ENCODE measurements around the gene ITGA11. TPM values are rescaled to one million over a fixed set of nuclear protein-coding genes. Genes with fewer than 3 reads are reported as not detected.

Gene ITGA11
- total and polyA plus RNA-seq, 12 donors, result 1.4 to 25.9 (median 12.3) TPM

DNA sequence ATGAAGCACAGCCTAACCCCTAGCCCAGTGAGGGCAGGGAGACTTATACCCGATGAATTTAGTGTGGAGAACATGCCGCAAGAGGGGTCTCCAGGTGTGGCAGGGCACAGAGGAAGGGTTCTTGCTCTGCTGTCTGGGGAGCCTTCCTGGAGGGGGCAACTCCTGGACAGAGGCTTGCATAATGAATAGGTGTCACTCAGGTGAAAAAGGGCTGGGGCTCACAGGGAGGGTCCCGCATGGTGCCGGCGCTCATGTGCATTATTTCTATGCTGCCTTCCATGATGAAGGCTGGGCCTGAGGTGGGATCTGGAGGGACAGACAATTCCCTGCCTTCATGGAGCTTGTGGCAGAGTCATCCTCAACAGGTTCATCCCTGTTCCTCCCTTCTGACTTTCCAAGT is 51.5 kb downstream of the ITGA11 start:
- 99% methylated on average over 5 of the region's 5 CpGs for WGBS, 2 donors
- no peak for DNase-seq
- Histone ChIP-seq H3K9me3 (no peaks in the 10 kb centered on the region), H3K27me3 (no peaks in the 10 kb centered on the region), H3K4me1 (peaks cover 0 to 11% (median 0%) of the 10 kb centered on the region in 9 donors), H3K27ac (no peak overlapping the region), H3K36me3 (no peaks in the 10 kb centered on the region), H3K4me3 (no peak overlapping the region)
- intact Hi-C loops (cut with DNase I), result loop anchor here in 5 of 10 donors (5.0 kb wide), 3 partner anchors 68 to 128 kb away; no protein-coding TSS in a partner anchor
- no peak for ATAC-seq
- TF ChIP-seq, protein P1, sequence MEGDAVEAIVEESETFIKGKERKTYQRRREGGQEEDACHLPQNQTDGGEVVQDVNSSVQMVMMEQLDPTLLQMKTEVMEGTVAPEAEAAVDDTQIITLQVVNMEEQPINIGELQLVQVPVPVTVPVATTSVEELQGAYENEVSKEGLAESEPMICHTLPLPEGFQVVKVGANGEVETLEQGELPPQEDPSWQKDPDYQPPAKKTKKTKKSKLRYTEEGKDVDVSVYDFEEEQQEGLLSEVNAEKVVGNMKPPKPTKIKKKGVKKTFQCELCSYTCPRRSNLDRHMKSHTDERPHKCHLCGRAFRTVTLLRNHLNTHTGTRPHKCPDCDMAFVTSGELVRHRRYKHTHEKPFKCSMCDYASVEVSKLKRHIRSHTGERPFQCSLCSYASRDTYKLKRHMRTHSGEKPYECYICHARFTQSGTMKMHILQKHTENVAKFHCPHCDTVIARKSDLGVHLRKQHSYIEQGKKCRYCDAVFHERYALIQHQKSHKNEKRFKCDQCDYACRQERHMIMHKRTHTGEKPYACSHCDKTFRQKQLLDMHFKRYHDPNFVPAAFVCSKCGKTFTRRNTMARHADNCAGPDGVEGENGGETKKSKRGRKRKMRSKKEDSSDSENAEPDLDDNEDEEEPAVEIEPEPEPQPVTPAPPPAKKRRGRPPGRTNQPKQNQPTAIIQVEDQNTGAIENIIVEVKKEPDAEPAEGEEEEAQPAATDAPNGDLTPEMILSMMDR (IDR thresholded peaks at IDR 0.05), result no peak

DNA sequence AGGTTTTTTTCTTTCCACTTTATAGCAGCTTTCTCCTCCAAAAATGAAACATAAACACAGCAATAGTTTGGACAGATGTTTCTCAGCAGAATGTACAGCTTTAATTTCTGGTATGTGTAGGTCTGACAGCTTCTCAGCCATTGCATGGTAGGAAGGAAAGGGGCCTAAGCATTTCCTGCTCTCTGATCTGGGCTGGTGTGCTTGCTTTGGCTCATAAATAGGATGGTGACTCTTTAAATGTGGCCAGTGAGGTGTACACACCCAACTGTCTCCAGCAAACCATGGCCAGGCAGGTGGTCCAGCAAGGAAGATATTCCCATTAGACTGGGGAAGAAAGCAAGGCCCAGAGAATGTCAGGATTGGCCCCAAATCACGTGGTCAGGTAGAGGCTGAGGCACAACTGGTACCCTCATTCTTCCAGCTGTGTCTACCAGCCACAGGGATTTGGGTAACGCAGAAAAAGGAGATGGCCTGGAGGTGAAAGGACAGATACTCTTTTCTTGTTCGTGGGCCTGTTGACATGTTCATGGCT is 52.1 kb downstream of the ITGA11 start:
- DNase-seq, result no peak

DNA sequence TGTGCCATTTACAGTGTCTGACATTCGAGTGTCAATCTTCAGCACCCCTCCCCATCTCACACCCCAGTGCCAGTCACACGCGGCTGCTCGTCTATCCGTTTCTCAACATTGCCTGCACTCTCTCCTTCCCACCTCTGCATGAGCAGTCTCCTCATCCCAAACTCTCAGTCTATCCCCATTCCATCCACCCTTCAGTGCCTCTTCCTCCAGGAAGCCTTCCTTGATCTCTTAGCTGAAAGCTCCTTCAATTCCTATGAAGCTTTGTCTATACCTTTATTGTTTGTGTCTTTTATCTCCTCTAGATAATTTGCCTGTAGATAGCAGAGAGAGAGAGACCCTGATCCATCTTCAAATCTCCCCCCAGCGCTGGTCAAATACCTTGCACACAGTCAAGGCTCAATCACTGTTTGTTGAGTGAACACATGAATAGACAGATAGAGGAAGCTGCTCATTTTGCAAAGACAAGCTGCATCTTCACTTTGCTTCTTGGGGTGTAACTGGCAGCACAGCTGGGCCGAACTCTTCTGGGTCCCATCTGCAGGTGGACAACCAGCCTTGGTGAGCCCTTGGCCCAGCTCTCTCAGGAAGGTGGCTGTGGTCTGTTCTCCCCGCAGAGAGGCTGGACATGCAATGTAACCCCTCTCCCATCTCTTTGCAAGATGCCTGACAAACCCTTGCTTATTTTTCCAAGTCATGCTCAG is 52.8 kb downstream of the ITGA11 start:
- no peak overlapping the region for H3K4me3 ChIP-seq
- DNase-seq (no peak), ATAC-seq (no peak)
- no peak overlapping the region for H3K27ac ChIP-seq
- H3K9me3 ChIP-seq, result no peaks in the 10 kb centered on the region
- TF ChIP-seq, protein P1 (IDR thresholded peaks at IDR 0.05), result no peak
- H3K27me3 ChIP-seq, result no peaks in the 10 kb centered on the region
- WGBS, 2 donors, result 88 to 89% methylated on average over 8 of the region's 8 CpGs
- peaks cover 0 to 7% (median 0%) of the 10 kb centered on the region in 9 donors for H3K4me1 ChIP-seq
- no peaks in the 10 kb centered on the region for H3K36me3 ChIP-seq
- intact Hi-C loops (cut with DNase I), result no loop called here

More for the DNA sequence above, 52.1 kb downstream of the ITGA11 start:
- Histone ChIP-seq H3K27ac (no peak overlapping the region), H3K9me3 (no peaks in the 10 kb centered on the region), H3K27me3 (no peaks in the 10 kb centered on the region), H3K4me3 (no peak overlapping the region), H3K36me3 (no peaks in the 10 kb centered on the region), H3K4me1 (peaks cover 0 to 11% (median 0%) of the 10 kb centered on the region in 9 donors)
- TF ChIP-seq, protein P1 (IDR thresholded peaks at IDR 0.05), result no peak
- no peak for ATAC-seq
- intact Hi-C loops (cut with DNase I), result loop anchor here in 5 of 10 donors (5.0 kb wide), 3 partner anchors 68 to 128 kb away; no protein-coding TSS in a partner anchor
- WGBS, 2 donors, result 82% methylated on average over 3 of the region's 3 CpGs

DNA sequence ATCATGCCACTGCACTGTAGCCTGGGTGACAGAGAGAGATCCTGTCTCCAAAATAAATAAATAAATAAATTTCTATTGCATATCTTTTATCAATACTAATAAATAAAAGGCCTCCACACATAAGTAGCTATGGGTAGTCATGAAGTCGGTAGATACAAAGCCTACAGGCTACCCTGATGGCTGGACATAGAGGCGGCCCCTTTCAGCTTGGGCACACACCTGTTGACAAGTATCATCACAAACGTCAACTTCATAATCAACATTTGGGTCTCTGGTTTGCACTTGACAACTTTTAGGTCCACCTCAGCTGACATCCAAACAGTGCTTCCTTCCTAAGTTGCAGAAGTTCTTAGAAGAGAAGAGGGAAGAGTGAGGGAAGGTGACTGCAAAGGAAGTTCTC is 53.4 kb downstream of the ITGA11 start:
- no peaks in the 10 kb centered on the region for H3K27me3 ChIP-seq
- no peak overlapping the region for H3K27ac ChIP-seq
- H3K36me3 ChIP-seq, result no peaks in the 10 kb centered on the region
- WGBS, 2 donors, result 87 to 93% methylated on average over 3 of the region's 3 CpGs
- peaks cover 0 to 6% (median 0%) of the 10 kb centered on the region in 9 donors for H3K4me1 ChIP-seq
- TF ChIP-seq, protein P1 (IDR thresholded peaks at IDR 0.05), result no peak
- no peak for ATAC-seq
- no peaks in the 10 kb centered on the region for H3K9me3 ChIP-seq
- DNase-seq, result no peak
- no peak overlapping the region for H3K4me3 ChIP-seq
- intact Hi-C loops (cut with DNase I), result no loop called here
